ENCODE measurements around the gene MMD2.
"Not testable (repeated sequence)": the region's sequence is repeated elsewhere in the genome, so short reads cannot be mapped to it uniquely, and the experiment has no call there.

The MMD2 gene

DNA sequence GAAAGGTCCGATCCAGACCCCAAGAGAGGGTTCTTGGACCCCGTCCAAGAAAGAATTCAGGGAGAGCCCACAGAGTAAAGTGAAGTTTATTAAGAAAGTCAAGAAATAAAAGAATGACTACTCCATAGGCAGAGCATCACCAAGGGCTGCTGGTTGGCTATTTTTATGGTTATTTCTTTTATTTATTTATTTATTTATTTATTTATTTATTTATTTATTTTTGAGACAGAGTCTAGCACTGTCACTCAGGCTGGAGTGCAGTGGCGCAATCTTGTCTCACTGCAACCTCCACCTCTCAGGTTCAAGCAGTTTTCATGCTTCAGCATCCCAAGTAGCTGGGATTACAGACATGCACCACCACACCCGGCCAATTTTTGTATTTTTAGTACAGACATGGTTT, 65.8 kb downstream of the MMD2 start:
- DNase-seq = not testable (repeated sequence)

- not testable (repeated sequence) for DNase-seq
Observed at GRCh38 chr7:4891522-4891921, 67.5 kb downstream of the MMD2 start.

- DNase-seq = no peak
Observed at GRCh38 chr7:4889682-4890081, 69.3 kb downstream of the MMD2 start.

- DNase-seq = no peak
Observed at GRCh38 chr7:4888161-4888560, 70.8 kb downstream of the MMD2 start.

DNA sequence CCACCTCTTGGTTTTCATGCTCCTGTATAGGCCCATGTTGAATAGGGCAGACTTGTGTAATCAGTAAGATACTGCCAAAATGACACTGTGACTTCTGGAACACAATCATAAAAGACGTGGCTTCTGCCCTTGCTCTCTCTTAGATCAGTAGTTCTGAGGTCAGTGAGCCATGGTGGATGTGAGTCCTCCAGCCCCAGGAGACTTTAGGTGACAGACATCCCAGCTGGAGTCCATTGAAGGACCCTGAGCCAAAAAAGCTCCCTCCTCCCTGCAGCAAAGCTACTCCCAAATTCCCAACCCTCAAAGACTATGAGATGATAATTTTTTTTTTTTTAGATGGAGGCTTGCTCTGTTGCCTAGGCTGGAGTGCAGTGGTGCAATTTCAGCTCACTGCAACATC, 72.3 kb downstream of the MMD2 start:
- DNase-seq = no peak

DNA sequence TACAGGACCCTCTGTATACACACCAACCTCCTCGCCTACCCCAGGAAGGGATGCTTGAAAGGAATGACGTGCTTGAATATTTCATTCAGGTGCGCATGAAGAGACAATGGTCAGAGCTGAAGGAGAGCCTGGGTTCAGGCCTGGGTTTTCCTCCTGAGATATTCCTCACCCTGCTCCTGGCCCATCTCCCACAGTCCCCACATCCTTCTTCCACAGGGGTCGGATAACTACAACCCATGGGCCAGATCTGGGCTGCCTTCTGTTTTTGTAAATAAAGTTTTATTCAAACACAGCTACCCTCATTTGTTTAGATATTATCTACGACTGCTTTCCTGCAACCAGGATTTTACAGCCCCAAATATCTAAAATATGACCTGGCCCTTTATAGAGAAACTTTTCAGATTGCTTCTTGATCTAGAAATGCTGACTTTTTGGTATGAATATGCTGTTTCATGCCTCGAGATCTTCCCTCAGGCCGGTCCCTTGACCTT, 73.6 kb downstream of the MMD2 start:
- DNase-seq = no peak

DNA sequence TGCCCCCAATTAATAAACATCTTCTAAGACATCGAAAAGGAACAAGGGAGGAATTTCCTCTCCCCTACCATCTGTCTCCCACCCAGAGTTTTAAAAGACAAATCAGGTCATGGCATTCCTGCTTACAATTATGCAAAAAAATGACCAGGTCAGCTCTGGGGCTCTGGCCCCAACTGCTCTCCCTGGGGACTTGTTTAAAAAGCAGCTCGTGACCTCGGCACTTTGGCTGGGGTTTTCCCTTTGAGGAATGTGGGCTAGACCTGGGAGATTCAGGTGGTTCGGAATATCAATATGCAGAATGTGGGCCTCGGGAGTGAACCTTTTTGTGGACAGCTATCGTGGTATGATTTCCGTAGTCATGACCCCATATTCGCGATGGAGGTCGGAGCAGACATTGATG, 74.8 kb downstream of the MMD2 start:
- DNase-seq = no peak

DNA sequence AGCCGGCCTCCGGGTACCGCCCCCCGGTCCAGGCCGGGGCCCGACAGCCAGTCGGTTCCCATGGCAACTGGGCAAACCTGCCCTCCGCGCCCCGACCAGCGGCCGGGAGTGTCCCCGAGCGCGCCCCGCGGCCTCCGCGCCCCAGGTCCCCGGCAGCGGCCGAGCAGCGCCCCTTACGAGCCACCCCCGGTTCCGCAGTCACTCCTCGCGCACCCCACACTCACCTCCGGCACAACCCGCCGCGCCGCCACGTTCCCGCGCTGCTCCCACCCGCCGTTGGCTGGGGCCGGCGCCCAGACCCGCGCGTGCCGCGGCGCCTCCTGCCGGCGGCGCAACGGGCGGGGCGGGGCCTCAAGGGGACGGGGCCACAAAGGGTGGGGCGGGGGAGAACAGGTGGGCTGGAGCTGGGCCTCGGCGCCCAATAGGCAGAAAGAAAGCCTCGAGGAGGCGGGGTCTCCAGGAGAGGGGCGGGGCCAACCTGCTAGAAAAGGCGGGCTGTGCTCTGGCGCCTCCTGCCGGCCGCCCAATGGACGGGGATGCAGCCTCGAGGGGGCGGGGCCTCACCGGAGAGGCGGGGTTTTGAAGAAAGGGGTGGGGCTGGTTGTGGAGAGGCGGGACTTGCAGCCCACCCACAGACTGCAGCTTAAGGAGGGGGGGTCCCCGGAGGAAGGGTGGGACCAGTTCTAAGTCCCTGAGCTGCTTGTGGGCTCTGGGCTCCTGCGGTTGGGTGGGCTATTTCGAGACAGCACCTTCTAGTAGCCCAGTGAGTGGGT, 75.4 kb downstream of the MMD2 start, which contains the start of gene RADIL:
TSS of gene RADIL (minus strand) at position 345 of the 773 bp plus-strand sequence. CDS start 5,577 bp downstream, outside the sequence.
- peak; percentile 77 to 80 for DNase-seq

DNA sequence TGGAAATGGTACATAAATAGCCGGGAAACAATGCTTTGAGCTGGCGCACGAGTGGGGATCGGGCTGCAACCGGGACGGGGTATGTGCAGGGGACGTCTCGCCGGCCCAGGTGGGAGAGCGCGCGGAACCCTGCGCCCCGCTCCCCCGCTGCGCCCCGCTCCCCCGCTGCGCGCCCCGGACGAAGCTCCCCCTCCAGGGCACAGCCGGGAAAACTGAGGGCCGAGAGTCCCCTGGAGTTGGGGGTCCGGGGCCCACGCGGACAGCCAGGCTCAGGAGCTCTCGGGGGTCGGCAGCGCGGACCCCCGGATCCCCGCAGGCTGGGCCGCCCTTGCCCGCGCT, 76.0 kb downstream of the MMD2 start:
- DNase-seq = no peak

GRCh38 chr7:4882169-4883032, 76.6 kb downstream of the MMD2 start:
- no peak for DNase-seq

- no peak for DNase-seq
Observed at GRCh38 chr7:4880218-4880617, 78.8 kb downstream of the MMD2 start.

GRCh38 chr7:4879396-4880081, 79.4 kb downstream of the MMD2 start:
- no peak for DNase-seq

- no peak for DNase-seq
Observed at GRCh38 chr7:4878336-4879335, 80.4 kb downstream of the MMD2 start.

DNA sequence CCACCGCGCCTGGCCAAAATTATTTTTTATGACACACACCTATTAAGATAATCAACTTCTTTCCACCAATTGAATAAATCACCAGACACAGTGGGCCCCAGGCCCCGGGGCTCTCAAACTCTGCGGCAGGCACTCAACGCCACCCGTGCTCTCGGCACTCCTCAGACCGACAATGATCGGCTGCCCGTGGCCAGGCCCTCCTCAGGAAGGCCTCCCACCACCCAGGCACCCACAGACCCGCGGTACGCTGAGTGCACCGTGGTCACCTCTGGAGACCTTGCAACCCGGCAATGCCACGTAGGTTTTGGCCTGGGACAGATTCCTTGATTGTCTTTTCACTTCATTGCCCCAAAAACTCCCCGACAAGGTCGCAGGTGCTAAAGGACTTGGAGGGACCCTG, 82.4 kb downstream of the MMD2 start:
- DNase-seq = no peak

GRCh38 chr7:4875391-4875790, 83.6 kb downstream of the MMD2 start:
- no peak for DNase-seq

DNA sequence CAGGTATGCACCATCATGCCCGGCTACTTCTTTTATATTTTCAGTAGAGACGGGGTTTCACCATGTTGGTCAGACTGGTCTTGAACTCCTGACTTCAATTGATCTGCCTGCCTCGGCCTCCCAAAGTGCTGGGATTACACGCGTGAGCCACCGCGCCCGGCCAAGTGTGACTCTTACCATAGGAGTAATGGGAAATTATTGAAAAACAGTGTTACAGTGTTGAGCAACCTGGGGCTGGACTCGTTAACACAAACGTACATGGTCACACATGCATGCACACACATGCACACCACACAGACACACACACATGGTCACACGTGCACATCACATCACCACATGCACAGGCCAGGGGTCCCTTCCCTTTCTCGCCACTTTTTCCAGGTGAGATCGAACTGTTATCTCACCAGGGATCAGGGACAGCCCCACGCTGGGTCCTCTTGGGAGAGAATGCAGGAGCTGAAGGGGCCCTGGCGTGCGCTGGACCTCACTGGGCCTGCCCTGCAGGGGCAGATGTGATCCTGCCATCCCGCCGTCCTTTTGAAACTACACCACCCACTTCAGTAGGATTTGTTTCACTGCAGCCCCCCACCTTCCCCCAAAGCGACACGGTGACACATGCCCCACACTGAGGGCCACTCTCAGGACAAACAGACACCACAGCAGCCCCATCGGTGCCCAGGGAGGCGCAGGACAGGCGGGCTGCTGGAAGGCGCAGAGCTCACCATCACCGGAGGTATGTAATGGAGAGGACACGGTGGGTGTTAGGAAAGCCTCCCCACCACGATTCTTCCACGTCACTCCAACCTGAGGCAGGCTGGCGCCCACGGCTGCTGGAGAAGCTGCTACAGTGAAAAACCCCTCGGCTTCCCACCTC, 85.7 kb downstream of the MMD2 start:
- DNase-seq = no peak

- no peak for DNase-seq
Observed at GRCh38 chr7:4871930-4872675, 86.9 kb downstream of the MMD2 start.

DNA sequence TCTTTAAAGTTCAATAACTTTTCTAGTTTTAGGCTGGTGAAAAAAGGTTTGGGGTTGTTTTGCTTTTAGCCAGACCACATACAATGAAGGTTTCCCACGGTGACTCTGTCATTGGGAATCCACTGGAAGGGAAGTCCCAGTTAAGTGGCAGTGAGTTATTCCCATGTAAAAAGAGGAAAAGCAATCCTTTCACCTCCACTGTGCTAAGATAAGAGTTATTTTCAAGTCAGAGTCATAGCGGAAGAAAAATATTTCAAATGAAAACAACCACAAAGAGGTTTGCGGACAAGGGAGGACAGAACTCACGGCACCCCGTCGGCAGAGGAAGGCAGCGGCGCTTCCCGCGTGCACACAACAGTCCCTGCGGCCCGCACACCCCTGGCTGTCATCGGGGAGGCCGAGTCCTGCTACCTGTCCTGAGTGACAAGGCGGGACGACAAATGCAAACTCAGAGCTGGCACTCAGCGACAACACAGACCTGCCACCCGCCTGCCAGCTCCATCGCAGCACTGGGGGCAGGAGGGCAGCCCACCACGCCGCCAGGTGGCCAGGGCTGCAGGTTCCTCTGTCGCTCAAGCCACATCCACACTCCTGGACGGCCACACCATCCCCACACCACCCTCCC, 87.8 kb downstream of the MMD2 start:
- DNase-seq = no peak

DNA sequence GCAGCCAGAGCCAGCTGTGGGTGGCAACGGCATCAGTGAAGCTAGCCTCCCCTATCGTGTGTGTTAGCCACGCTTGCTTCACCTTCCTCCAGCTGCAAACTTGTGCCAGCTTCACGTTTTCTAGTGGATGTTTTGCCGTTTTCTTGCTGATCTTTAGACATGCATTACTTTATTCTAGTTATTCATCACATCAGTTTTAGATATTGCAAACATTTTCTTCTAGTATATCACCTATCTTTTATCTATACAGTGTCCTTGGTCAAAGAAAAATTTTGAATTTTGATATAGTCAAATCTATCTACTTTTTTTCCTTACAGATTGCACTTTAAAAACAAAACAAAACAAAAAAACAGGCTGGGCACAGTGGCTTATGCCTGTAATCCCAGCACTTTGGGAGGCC, 90.5 kb downstream of the MMD2 start:
- no peak for DNase-seq

Measured in activated CD4-positive, alpha-beta T cell treated with anti-CD3 and anti-CD28 coated beads for 4 hours (primary cell).